Fibroblast of pulmonary artery (primary cell): ENCODE measurements around the gene AGO3.

ENCODE experiments used
- DNase-seq: peaks from one replicate; pipeline ENCODE4 v3.0.0-alpha.2; 2010; ENCODE audit warnings: low read depth
- H3K4me3 ChIP-seq: replicated peaks from 2 replicates; pipeline ENCODE4 v1.5.1; 2011; ENCODE audit warnings: low read depth, mild to moderate bottlenecking, control low read depth, low read length, moderate library complexity
- TF ChIP-seq, protein P1 (sequence below): IDR thresholded peaks from 2 replicates; pipeline ENCODE4 v1.5.1; 2011; ENCODE audit warnings: mild to moderate bottlenecking, control low read depth, low read length, inconsistent platforms; ENCODE audit errors: missing control alignments

The AGO3 gene

DNA sequence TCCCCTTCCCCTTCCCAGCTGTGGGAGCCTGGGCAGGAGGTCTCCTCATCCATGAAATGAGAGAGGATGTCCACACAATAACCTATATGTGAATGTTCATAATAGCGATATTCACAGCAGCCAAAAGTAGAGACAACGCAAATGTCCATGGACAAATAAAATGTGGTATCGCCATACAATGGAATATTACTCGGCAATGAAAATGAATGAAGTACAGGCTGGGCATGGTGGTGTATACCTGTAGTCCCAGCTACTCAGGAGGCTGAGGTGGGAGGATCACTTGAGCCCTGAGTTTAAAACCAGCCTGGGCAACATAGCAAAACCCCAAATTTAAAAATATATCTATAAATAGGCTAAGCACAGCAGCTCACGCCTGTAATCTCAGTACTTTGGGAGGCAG lies 170.6 kb downstream of the AGO3 start:
- no peak overlapping the region for H3K4me3 ChIP-seq
- TF ChIP-seq, protein P1, sequence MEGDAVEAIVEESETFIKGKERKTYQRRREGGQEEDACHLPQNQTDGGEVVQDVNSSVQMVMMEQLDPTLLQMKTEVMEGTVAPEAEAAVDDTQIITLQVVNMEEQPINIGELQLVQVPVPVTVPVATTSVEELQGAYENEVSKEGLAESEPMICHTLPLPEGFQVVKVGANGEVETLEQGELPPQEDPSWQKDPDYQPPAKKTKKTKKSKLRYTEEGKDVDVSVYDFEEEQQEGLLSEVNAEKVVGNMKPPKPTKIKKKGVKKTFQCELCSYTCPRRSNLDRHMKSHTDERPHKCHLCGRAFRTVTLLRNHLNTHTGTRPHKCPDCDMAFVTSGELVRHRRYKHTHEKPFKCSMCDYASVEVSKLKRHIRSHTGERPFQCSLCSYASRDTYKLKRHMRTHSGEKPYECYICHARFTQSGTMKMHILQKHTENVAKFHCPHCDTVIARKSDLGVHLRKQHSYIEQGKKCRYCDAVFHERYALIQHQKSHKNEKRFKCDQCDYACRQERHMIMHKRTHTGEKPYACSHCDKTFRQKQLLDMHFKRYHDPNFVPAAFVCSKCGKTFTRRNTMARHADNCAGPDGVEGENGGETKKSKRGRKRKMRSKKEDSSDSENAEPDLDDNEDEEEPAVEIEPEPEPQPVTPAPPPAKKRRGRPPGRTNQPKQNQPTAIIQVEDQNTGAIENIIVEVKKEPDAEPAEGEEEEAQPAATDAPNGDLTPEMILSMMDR: no peak
- no peak for DNase-seq

DNA sequence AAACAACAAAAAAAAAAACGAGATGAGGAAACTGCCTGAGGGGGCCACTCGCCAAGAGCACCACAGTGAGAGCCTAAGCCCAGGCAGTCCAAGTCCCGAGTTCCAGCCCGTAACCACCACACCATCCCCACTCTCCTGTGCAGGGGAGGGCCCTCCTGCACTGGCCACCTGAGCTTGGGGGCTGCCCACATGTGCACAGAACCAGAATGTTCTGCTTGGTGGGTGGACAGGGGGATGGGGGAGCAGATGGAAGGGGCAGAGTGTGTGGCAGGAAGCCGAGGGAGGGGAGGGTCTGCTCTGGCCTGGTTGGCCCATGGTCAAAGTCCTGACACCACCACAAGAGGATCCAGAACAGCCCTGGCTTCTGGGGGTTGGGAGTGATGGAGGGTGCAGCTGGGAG lies 175.4 kb downstream of the AGO3 start:
- TF ChIP-seq, protein P1: no peak
- H3K4me3 ChIP-seq: no peak overlapping the region

DNA sequence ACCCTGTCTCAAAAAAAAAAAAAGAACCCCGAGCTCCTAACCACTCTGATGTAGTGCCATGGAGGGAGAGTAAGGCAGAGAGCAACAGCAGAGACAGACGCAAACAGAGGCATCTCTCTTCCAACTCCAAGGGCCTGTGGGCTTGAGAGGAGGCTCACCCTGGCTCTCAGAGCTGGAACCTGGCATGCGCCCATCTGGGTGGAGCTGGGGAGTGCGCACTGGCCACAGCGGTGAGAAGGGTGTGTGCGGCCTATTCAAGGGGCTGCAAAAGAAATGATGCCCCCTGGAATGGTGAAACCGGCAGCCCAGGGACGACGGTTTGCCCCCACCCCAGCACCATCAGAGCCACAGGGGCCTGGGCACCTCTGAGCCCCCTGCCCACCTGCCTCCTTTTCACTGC lies 176.5 kb downstream of the AGO3 start:
- no peak overlapping the region for H3K4me3 ChIP-seq
- DNase-seq: no peak
- TF ChIP-seq, protein P1: no peak

More for the DNA sequence above, 175.4 kb downstream of the AGO3 start:
- no peak for DNase-seq

DNA sequence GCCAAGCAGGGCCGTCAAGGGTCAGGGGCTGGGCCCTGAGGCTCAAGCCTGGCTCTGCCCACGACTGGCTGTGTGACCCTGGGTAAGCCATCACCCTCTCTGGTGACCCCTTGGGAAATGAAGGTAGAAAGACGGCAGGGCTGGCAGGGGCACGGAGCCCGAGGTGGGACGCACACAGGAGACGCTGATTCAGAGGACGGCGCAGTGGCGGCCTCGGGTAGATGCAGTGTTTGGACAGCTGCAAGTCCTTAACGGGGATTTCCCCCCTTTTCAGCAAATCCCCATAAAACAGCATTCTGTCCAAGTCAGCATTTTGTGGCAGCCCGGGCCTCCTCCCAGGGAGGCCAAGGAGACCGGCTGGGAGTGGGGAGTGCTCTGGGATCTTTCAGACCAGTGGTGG lies 177.4 kb downstream of the AGO3 start:
- no peak for DNase-seq
- TF ChIP-seq, protein P1: no peak
- H3K4me3 ChIP-seq: no peak overlapping the region

DNA sequence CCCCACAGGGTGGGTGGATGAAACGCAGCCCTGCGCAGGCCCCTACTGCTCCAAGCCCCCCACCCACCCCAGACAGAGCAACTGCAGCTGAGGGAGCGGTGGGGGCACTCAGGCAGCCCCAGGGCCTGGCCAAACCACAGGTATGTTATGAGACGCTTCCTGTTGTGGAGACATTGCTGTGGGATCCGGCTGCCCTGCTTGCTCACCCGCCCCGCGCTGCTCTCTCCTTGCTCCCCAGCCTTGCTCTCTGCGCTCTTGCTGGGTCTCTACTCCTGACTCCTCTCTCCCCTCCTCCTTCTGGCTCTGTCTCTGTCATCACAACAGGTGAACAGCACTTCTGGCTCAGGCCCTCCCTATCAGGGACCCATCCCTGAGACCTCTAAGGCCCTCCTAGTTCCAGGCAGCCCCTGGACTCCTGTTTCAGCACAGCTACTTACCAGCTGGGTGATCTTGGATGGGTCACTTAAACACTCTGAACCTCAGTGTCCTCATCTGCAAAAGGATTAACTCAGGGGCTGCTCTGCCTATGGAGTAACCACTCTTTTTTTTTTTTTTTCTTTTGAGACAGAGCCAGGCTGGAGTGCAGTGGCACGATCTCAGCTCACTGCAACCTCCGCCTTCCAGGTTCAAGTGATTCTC lies 178.3 kb downstream of the AGO3 start:
- DNase-seq: peak; percentile 67
- TF ChIP-seq, protein P1: no peak
- H3K4me3 ChIP-seq: no peak overlapping the region

DNA sequence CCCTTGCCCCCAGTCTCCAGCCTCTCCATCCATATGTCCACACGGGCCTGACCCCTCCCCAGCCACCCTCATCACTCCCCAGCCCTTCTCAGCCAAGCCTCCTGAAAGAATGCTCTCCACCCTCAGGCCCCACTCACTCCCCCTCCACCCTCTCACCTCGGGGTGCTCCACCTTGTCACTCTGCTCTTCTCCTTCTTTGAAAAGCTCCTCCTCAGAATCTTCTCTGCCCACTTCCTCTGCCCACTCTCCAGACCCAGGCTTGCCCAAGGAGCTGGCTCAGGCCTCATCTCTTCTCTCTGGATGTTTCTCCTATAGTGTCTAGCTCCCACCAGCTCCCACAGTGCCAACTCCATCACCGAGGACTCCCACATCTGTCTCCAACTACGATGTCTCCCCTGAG lies 180.2 kb downstream of the AGO3 start:
- no peak overlapping the region for H3K4me3 ChIP-seq
- TF ChIP-seq, protein P1: no peak
- DNase-seq: no peak

DNA sequence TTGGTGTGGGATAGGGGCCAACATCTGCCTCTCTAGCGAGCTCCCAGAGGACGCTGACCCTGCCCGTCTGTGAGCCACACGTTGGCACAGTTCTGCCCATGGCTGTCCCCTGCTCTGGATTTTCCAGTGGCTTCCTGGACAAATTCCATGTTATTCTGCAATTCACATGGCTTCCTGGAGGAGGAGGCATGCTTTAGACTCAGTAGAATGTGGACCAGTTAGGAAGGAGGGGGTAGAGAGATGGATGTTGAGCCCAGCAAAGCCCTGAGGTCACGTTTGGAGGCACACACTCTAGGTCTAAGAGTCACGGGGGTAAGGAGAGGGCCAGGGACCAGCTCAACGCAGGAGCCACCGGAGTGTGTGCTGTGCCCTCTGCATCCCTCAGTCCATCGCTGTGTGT lies 181.9 kb downstream of the AGO3 start:
- no peak for DNase-seq
- H3K4me3 ChIP-seq: no peak overlapping the region
- TF ChIP-seq, protein P1: no peak
